ENCODE results near the gene CACNG4. TPM values are rescaled to one million over a fixed set of nuclear protein-coding genes. Genes with fewer than 3 reads are reported as not detected.

CACNG4 gene
- total and polyA plus RNA-seq, 11 donors = 0.08 to 0.88 (median 0.33) TPM; not detected in 8

GRCh38 chr17:66957951-66958579 lies 6.4 kb upstream of the CACNG4 start:
- Histone ChIP-seq H3K27me3 (peaks cover 0 to 14% (median 0%) of the 10 kb centered on the region in 9 donors), H3K4me1 (no peaks in the 10 kb centered on the region), H3K9me3 (no peaks in the 10 kb centered on the region), H3K36me3 (no peaks in the 10 kb centered on the region), H3K27ac (no peak overlapping the region), H3K4me3 (no peak overlapping the region)
- ATAC-seq (no peak), DNase-seq (no peak)
- 42 to 49% (median 46%) methylated on average over 15 to 16 of the region's 16 CpGs for WGBS, 4 donors
- no peak for TF ChIP-seq POLR2A (IDR thresholded peaks at IDR 0.05)
- TF ChIP-seq, protein P1, sequence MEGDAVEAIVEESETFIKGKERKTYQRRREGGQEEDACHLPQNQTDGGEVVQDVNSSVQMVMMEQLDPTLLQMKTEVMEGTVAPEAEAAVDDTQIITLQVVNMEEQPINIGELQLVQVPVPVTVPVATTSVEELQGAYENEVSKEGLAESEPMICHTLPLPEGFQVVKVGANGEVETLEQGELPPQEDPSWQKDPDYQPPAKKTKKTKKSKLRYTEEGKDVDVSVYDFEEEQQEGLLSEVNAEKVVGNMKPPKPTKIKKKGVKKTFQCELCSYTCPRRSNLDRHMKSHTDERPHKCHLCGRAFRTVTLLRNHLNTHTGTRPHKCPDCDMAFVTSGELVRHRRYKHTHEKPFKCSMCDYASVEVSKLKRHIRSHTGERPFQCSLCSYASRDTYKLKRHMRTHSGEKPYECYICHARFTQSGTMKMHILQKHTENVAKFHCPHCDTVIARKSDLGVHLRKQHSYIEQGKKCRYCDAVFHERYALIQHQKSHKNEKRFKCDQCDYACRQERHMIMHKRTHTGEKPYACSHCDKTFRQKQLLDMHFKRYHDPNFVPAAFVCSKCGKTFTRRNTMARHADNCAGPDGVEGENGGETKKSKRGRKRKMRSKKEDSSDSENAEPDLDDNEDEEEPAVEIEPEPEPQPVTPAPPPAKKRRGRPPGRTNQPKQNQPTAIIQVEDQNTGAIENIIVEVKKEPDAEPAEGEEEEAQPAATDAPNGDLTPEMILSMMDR (IDR thresholded peaks at IDR 0.05) = no peak
- intact Hi-C loops (cut with DNase I) = no loop called here

GRCh38 chr17:66959641-66960375 lies 4.7 kb upstream of the CACNG4 start:
- TF ChIP-seq POLR2A (IDR thresholded peaks at IDR 0.05) = no peak
- TF ChIP-seq, protein P1 (IDR thresholded peaks at IDR 0.05) = no peak
- Histone ChIP-seq H3K27ac (no peak overlapping the region), H3K4me1 (peaks cover 0 to 5% (median 0%) of the 10 kb centered on the region in 12 donors), H3K27me3 (peaks cover 5 to 25% (median 9%) of the 10 kb centered on the region in 9 donors), H3K4me3 (no peak overlapping the region), H3K9me3 (no peaks in the 10 kb centered on the region), H3K36me3 (no peaks in the 10 kb centered on the region)
- ATAC-seq (no peak), DNase-seq (no peak)
- intact Hi-C loops (cut with DNase I) = no loop called here
- WGBS, 4 donors = 71 to 76% (median 72%) methylated on average over 15 of the region's 15 CpGs

- no peak for DNase-seq
- WGBS, 4 donors = 46 to 58% (median 56%) methylated on average over 8 of the region's 8 CpGs
- Histone ChIP-seq H3K4me3 (no peak overlapping the region), H3K4me1 (peaks cover 0 to 13% (median under 1%) of the 10 kb centered on the region in 12 donors), H3K27ac (no peak overlapping the region), H3K27me3 (peaks cover 10 to 33% (median 15%) of the 10 kb centered on the region in 9 donors), H3K36me3 (no peaks in the 10 kb centered on the region), H3K9me3 (no peaks in the 10 kb centered on the region)
- ATAC-seq = no peak
- TF ChIP-seq, protein P1 (IDR thresholded peaks at IDR 0.05) = no peak
- TF ChIP-seq POLR2A (IDR thresholded peaks at IDR 0.05) = no peak
- intact Hi-C loops (cut with DNase I) = no loop called here
Observed at GRCh38 chr17:66960613-66961012, 3.9 kb upstream of the CACNG4 start.

GRCh38 chr17:66963521-66963908 lies 992 bp upstream of the CACNG4 start:
- intact Hi-C loops (cut with DNase I) = no loop called here
- ATAC-seq (no peak), DNase-seq (peak in 1 of 5 donors; percentile 30)
- H3K27me3 ChIP-seq = peaks cover 13 to 60% (median 41%) of the 10 kb centered on the region in 9 donors
- H3K9me3 ChIP-seq = no peaks in the 10 kb centered on the region
- H3K27ac ChIP-seq = no peak overlapping the region
- peaks cover 0 to 22% (median 8%) of the 10 kb centered on the region in 12 donors for H3K4me1 ChIP-seq
- 12 to 21% (median 14%) methylated on average over 8 of the region's 8 CpGs for WGBS, 4 donors
- TF ChIP-seq, protein P1 (IDR thresholded peaks at IDR 0.05) = no peak
- TF ChIP-seq POLR2A (IDR thresholded peaks at IDR 0.05) = no peak
- no peaks in the 10 kb centered on the region for H3K36me3 ChIP-seq
- no peak overlapping the region for H3K4me3 ChIP-seq

All from heart left ventricle (tissue), 16 donors.